SH-SY5Y (cell line): ENCODE measurements around the gene CLCNKB.

ENCODE experiments used
- GATA2 ChIP-seq: IDR thresholded peaks from 2 replicates; pipeline ENCODE4 v1.6.1; 2011; ENCODE audit warnings: mild to moderate bottlenecking, low read depth, low read length
- GATA3 ChIP-seq: IDR thresholded peaks from 2 replicates; pipeline ENCODE4 v1.6.1; 2011; ENCODE audit warnings: low read depth, mild to moderate bottlenecking, low read length, moderate library complexity

- TF ChIP-seq GATA2: no peak
- no peak for TF ChIP-seq GATA3
These were observed 45.4 kb downstream of the CLCNKB start for GRCh38 chr1:16088996-16089395.
